CMK (cell line): ENCODE measurements around the gene PILRB.
"Not testable (repeated sequence)": the region's sequence is repeated elsewhere in the genome, so short reads cannot be mapped to it uniquely, and the experiment has no call there.

Experiments
- DNase-seq: peaks from one replicate; pipeline ENCODE4 v3.0.0-alpha.2; 2010; ENCODE audit warnings: low read depth

PILRB gene

GRCh38 chr7:100358027-100358856 is at the start of gene PILRB:
Gene PILRB, plus strand, starts transcription at chr7:100358117. Its CDS starts 186 bp downstream, at chr7:100358303.
- DNase-seq, result no peak

- not testable (repeated sequence) for DNase-seq
These were observed 39.6 kb upstream of the PILRB start for GRCh38 chr7:100318329-100318728.

- not testable (repeated sequence) for DNase-seq
These were observed 36.3 kb upstream of the PILRB start for GRCh38 chr7:100321648-100322047.

GRCh38 chr7:100324194-100324593 is 33.7 kb upstream of the PILRB start:
- DNase-seq, result not testable (repeated sequence)

GRCh38 chr7:100325671-100326070 is 32.2 kb upstream of the PILRB start:
- not testable (repeated sequence) for DNase-seq

DNA sequence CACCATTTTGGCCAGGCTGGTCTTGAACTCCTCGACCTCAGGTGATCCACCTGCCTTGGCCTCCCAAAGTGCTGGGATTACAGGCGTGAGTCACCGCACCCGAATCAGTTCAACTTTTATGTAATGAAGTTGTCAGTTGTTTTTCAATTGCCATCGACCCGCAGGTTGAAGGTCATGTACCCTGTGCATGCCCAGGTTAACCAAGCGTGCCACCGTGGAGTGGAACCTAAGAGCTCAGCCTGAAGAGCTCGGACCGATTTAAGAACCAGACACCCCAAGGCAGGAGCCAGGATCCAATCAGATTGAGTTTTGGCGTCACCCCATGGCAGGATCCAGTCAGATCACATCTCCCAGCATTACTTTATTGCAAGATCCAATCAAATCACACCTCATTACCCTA is 31.0 kb upstream of the PILRB start:
- not testable (repeated sequence) for DNase-seq

GRCh38 chr7:100335566-100336466 is 22.1 kb upstream of the PILRB start:
- DNase-seq, result peak; percentile 83

DNA sequence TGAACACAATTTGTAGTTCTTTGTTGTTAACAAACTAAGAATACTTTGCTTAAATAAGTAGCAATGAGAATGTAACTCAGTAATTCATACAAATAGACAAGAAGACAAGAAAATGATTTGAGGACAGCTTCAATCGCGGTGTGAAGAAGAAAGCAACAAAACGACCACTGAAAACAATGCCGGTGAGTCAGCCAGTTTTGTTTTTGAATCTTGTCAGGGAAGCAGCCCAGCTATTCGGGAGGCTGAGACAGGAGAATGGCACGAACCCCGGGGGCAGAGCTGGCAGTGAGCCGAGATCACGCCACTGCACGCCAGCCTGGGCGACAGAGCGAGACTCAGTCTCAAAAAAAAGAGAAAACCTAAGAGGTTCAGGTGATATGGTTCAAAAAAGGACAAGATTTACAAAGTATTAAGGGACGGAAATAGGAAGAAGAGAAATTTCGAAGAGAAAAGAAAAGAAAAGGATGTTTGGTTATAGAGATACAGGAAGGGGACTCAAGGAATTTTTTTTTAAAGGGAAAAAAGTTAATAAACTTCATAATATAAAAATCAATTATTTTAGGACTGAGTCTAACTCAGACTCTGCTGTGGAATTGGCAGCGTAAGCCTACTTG is 19.7 kb upstream of the PILRB start:
- DNase-seq, result not testable (repeated sequence)

GRCh38 chr7:100341286-100341685 is 16.6 kb upstream of the PILRB start:
- not testable (repeated sequence) for DNase-seq

DNA sequence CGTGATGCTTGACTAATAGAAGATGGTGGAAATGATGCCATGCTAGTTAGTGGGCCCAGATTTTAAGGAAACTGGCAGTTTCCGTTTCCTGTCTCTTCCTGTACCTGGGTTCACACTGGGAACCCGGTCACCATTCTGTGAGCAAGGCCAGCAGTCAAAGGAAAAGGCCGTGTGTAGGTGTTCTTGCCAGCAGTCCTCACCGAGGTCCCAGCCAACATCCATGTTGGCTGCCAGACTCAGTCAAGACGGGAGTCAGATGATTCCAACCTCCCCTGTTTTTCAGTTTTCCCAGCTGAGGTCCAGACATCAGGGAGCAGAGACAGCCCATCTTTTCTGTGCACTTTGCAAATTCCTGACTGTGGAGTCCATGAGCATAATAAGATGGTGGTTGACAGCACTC is 15.2 kb upstream of the PILRB start:
- DNase-seq, result no peak

- not testable (repeated sequence) for DNase-seq
These were observed 13.8 kb upstream of the PILRB start for GRCh38 chr7:100344124-100344559.

DNA sequence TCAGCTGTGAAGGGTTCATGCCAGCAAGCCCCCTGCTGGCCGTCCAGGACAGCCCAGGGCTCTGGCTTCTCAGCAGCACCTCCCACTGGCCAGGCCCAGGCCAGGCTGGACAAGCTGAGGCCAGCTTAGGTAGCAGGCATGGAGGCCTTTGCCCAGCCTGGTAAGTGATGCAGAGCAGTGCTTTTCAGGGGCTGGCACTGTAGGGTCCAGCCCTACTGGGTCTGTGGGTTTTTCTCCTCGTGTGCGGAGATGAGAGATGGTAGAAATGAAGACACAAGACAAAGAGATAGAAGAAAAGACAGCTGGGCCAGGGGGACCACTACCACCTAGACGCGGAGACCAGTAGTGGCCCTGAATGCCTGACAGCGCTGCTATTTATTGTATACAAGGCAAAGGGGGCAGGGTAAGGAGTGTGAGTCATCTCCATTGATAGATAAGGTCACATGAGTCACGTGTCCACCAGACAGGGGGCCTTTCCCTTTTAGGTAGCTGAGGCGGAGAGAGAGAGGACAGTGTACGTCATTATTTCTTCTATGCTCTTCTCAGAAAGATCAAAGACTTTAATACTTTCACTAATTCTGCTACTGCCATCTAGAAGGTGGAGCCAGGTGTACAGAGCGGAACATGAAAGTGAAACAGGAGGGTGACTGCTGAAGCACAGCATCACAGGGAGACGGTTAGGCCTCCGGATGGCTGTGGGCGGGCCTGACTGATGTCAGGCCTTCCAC is 13.2 kb upstream of the PILRB start:
- not testable (repeated sequence) for DNase-seq

DNA sequence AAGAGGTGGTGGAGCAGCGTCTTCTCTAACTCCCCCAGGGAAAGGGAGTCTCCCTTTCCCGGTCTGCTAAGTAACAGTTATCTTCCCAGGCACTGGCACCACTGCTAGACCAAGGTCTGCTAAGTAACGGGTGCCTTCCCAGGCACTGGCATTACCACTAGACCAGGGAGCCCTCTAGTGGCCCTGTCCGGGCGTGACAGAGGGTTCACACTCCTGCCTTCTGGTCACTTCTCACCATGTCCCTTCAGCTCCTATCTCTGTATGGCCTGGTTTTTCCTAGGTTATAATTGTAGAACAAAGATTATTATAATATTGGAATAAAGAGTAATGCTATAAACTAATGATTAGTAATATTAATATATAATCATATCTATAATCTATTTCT is 12.6 kb upstream of the PILRB start:
- peak; percentile 46 for DNase-seq

GRCh38 chr7:100346921-100347320 is 11.0 kb upstream of the PILRB start:
- DNase-seq, result no peak

- DNase-seq, result no peak
These were observed 9.1 kb upstream of the PILRB start for GRCh38 chr7:100348805-100349204.

GRCh38 chr7:100349757-100350156 is 8.2 kb upstream of the PILRB start:
- DNase-seq, result no peak

GRCh38 chr7:100351657-100352058 is 6.3 kb upstream of the PILRB start:
- DNase-seq, result no peak

DNA sequence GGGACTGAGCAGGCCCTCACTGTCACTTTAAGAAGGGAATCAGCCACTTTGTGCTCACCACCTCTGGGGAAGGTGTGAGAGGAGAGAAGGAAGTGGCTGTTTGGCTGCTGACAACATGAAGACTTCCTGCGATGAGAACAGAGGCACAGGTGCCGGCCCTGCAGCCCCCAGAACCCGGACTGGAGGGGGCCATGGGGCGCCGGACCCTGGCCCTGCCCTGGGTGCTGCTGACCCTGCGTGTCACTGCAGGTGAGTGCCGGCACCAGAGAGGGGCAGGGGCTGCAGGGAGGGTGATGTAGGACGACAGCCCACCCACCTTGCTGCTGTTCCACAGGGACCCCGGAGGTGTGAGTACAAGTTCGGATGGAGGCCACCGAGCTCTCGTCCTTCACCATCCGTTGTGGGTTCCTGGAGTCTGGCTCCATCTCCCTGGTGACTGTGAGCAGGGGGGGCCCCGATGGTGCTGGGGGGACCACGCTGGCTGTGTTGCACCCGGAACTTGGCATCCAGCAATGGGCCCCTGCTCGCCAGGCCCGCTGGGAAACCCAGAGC is 5.6 kb upstream of the PILRB start:
- not testable (repeated sequence) for DNase-seq

GRCh38 chr7:100352984-100353684 is 4.8 kb upstream of the PILRB start:
- DNase-seq, result no peak

GRCh38 chr7:100353685-100354330 is 4.1 kb upstream of the PILRB start:
- DNase-seq, result no peak
